H9 (cell line): ENCODE measurements around the gene SLC35B2. TPM values are rescaled to one million over a fixed set of nuclear protein-coding genes. Genes with fewer than 3 reads are reported as not detected.
A peak's percentile ranks its signal among the peaks of the same experiment; 100 is the strongest.

Source experiments
- DNase-seq: peaks from one replicate; pipeline ENCODE4 v3.0.0-alpha.2; 2017
- H2AFZ ChIP-seq: one replicate; pipeline ENCODE4 v1.6.1; 2013; ENCODE audit warnings: mild to moderate bottlenecking, low read length, control low read depth, moderate library complexity
- H2AK5ac ChIP-seq: 2 replicates; pipeline ENCODE4 v1.6.1; 2013; ENCODE audit warnings: low read length, control low read depth, mixed read lengths; ENCODE audit not compliant: insufficient read length
- H2BK120ac ChIP-seq: one replicate; pipeline ENCODE4 v1.6.1; 2013; ENCODE audit warnings: low read depth, mild to moderate bottlenecking, low read length, control low read depth, inconsistent platforms; ENCODE audit not compliant: poor library complexity, severe bottlenecking
- H2BK12ac ChIP-seq: 2 replicates; pipeline ENCODE4 v1.6.1; 2013; ENCODE audit warnings: low read length, control low read depth, mixed read lengths, low read depth; ENCODE audit not compliant: insufficient read length
- H2BK15ac ChIP-seq: 2 replicates; pipeline ENCODE4 v1.6.1; 2013; ENCODE audit warnings: low read depth, low read length, control low read depth
- H2BK20ac ChIP-seq: one replicate; pipeline ENCODE4 v1.6.1; 2013; ENCODE audit warnings: low read depth, mild to moderate bottlenecking, low read length, control low read depth, inconsistent platforms; ENCODE audit not compliant: poor library complexity, severe bottlenecking
- H2BK5ac ChIP-seq: 2 replicates; pipeline ENCODE4 v1.6.1; 2013; ENCODE audit warnings: low read length, control low read depth, mixed read lengths; ENCODE audit not compliant: insufficient read length
- H3K14ac ChIP-seq: 2 replicates; pipeline ENCODE4 v1.6.1; 2013; ENCODE audit warnings: low read length, control low read depth; ENCODE audit not compliant: insufficient read depth
- H3K18ac ChIP-seq: 2 replicates; pipeline ENCODE4 v1.6.1; 2013; ENCODE audit warnings: low read depth, mild to moderate bottlenecking, mixed read lengths, low read length, control low read depth; ENCODE audit not compliant: insufficient read length
- H3K23ac ChIP-seq: 2 replicates; pipeline ENCODE4 v1.6.1; 2013; ENCODE audit warnings: low read length, control low read depth, mixed read lengths, low read depth; ENCODE audit not compliant: insufficient read length
- H3K23me2 ChIP-seq: 2 replicates; pipeline ENCODE4 v1.6.1; 2013; ENCODE audit warnings: low read depth, mild to moderate bottlenecking, mixed read lengths, low read length, control low read depth; ENCODE audit not compliant: insufficient read length, poor library complexity, severe bottlenecking
- H3K27ac ChIP-seq: 2 replicates; pipeline ENCODE4 v1.5.1; 2013; ENCODE audit warnings: low read length, control low read depth, mixed read lengths, low read depth; ENCODE audit not compliant: insufficient read length
- H3K27me3 ChIP-seq: 2 replicates; pipeline ENCODE4 v1.6.1; 2013; ENCODE audit warnings: low read length, control low read depth, inconsistent platforms; ENCODE audit not compliant: insufficient read depth
- H3K4ac ChIP-seq: 2 replicates; pipeline ENCODE4 v1.6.1; 2013; ENCODE audit warnings: low read depth, mild to moderate bottlenecking, control low read depth, inconsistent platforms, low read length, moderate library complexity
- H3K4me1 ChIP-seq: 2 replicates; pipeline ENCODE4 v1.6.1; 2013; ENCODE audit warnings: low read length, control low read depth, inconsistent platforms; ENCODE audit not compliant: insufficient read depth
- H3K4me2 ChIP-seq: 2 replicates; pipeline ENCODE4 v1.6.1; 2013; ENCODE audit warnings: low read length, control low read depth, mixed read lengths; ENCODE audit not compliant: insufficient read length, insufficient read depth
- H3K56ac ChIP-seq: 2 replicates; pipeline ENCODE4 v1.6.1; 2013; ENCODE audit warnings: low read depth, mild to moderate bottlenecking, mixed read lengths, low read length, control low read depth; ENCODE audit not compliant: insufficient read length
- H3K79me1 ChIP-seq: 2 replicates; pipeline ENCODE4 v1.6.1; 2013; ENCODE audit warnings: low read depth, mild to moderate bottlenecking, moderate library complexity, low read length, control low read depth, inconsistent platforms; ENCODE audit not compliant: insufficient read depth, poor library complexity, severe bottlenecking
- H3K79me2 ChIP-seq: 2 replicates; pipeline ENCODE4 v1.6.1; 2013; ENCODE audit warnings: low read length, control low read depth, inconsistent platforms; ENCODE audit not compliant: insufficient read depth
- H3K9ac ChIP-seq: 2 replicates; pipeline ENCODE4 v1.6.1; 2013; ENCODE audit warnings: low read length, control low read depth, mixed read lengths; ENCODE audit not compliant: insufficient read length; ENCODE audit errors: extremely low read depth
- H3K9me3 ChIP-seq: one replicate; pipeline ENCODE4 v1.6.1; 2013; ENCODE audit warnings: low read depth, low read length, inconsistent platforms; ENCODE audit not compliant: control insufficient read depth
- H3T11ph ChIP-seq: one replicate; pipeline ENCODE4 v1.6.1; 2013; ENCODE audit warnings: mild to moderate bottlenecking, low read length, control low read depth, inconsistent platforms
- H4K20me1 ChIP-seq: one replicate; pipeline ENCODE4 v1.6.1; 2013; ENCODE audit not compliant: control insufficient read depth, insufficient read length, insufficient read depth
- H4K5ac ChIP-seq: 2 replicates; pipeline ENCODE4 v1.6.1; 2013; ENCODE audit warnings: low read depth, mild to moderate bottlenecking, mixed read lengths, low read length, control low read depth; ENCODE audit not compliant: insufficient read length
- H4K8ac ChIP-seq: replicated peaks from 2 replicates; pipeline ENCODE4 v1.6.1; 2013; ENCODE audit warnings: low read length, control low read depth, mixed read lengths, low read depth; ENCODE audit not compliant: insufficient read length
- H4K91ac ChIP-seq: 2 replicates; pipeline ENCODE4 v1.6.1; 2013; ENCODE audit warnings: low read depth, mild to moderate bottlenecking, moderate library complexity, mixed read lengths, low read length, control low read depth; ENCODE audit not compliant: insufficient read length
- H3K27ac Mint-ChIP-seq, 3 experiments: 2 replicates in 2 of 3; 3 replicates in 1 of 3; pipeline ENCODE4 v1.8.0; 2020 to 2021; ENCODE audit warnings: mixed read lengths in 3 of 3, mild to moderate bottlenecking in 1 of 3, moderate library complexity in 1 of 3
- H3K27me3 Mint-ChIP-seq: 2 replicates; pipeline ENCODE4 v1.8.0; 2021; ENCODE audit warnings: low read depth, mild to moderate bottlenecking, moderate library complexity, mixed read lengths
- H3K36me3 Mint-ChIP-seq, 3 experiments: 2 replicates in 2 of 3; 3 replicates in 1 of 3; pipeline ENCODE4 v1.8.0; 2020 to 2021; ENCODE audit warnings: low read depth in 3 of 3, mixed read lengths in 3 of 3; ENCODE audit not compliant: insufficient read depth in 1 of 3
- H3K4me1 Mint-ChIP-seq, 2 experiments: 2 replicates each; pipeline ENCODE4 v1.8.0; 2020; ENCODE audit warnings: mixed read lengths in 2 of 2
- H3K4me3 Mint-ChIP-seq, 2 experiments: 2 replicates in 1 of 2; 3 replicates in 1 of 2; pipeline ENCODE4 v1.8.0; 2020 to 2021; ENCODE audit warnings: mild to moderate bottlenecking in 2 of 2, mixed read lengths in 2 of 2, moderate library complexity in 1 of 2
- H3K9me3 Mint-ChIP-seq, 2 experiments: 2 replicates in 1 of 2; 3 replicates in 1 of 2; pipeline ENCODE4 v1.8.0; 2020; ENCODE audit warnings: mild to moderate bottlenecking in 2 of 2, mixed read lengths in 2 of 2, moderate library complexity in 1 of 2
- WGBS: extraction: QIAGEN DNeasy Blood & Tissue Kit; methylation state at CpG from one replicate; pipeline ENCODE4 v1.1.7; 2013; ENCODE audit warnings: missing lambda C conversion rate, low lambda C conversion rate, mixed read lengths; ENCODE audit not compliant: insufficient read length; ENCODE audit errors: extremely low coverage; 5-methylcytosine and 5-hydroxymethylcytosine counted together
- total RNA-seq: library from RNA; stranded (reverse); gene quantifications from 2 replicates; pipeline ENCODE4 v1.2.1, GENCODE V29; 2021
- TF ChIP-seq, protein P1 (sequence below): fragments of 200-600 bp; sonication (generic); conservative IDR thresholded peaks from 3 replicates; pipeline ENCODE4 v1.8.0; 2021; ENCODE audit warnings: antibody characterized with exemption, mild to moderate bottlenecking

SLC35B2 gene
- total RNA-seq, 1 experiment from 2014 or later: 34.5 TPM

DNA sequence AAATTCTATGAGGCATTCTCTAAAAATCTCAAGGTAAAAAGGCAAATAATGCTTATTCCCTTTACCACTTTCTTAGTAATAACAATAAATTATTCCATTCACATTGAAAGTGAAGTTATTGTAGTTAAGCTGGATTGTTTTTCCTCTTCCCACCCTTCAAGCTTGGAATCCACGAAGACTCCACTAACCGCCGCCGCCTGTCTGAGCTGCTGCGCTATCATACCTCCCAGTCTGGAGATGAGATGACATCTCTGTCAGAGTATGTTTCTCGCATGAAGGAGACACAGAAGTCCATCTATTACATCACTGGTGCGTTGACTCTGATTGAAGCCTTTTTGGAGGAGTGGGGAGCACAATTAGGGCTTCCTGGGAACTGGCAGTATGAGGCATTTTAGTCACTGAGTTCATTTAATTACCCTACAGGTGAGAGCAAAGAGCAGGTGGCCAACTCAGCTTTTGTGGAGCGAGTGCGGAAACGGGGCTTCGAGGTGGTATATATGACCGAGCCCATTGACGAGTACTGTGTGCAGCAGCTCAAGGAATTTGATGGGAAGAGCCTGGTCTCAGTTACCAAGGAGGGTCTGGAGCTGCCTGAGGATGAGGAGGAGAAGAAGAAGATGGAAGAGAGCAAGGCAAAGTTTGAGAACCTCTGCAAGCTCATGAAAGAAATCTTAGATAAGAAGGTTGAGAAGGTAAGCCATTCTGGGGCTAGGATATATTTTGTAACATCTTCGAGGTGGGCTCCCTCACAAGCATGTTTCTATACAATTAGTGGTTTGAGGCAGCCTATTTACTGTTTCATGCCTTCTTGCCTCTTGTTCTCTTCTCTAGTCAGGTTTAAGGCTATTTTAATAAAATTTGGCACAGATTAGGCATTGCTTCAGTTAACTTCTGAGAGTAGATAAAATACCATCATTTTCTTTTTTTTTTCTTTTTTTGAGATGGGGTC lies 5.5 kb downstream of the SLC35B2 start:
- no peak overlapping the region for H2AFZ ChIP-seq
- WGBS: no CpG with 5 or more reads among the region's 14 CpGs
- H3K4me2 ChIP-seq: no peak overlapping the region
- no peak overlapping the region for H4K8ac ChIP-seq
- Mint-ChIP-seq H3K27me3 (peaks cover 11% of the 10 kb centered on the region), H3K4me3 (peak overlapping the region; percentile 16 to 43; a peak in 4 of 5 replicates), H3K27ac (peak overlapping the region in 2 of 3 experiments; percentile 85 to 93; a peak in 4 of 7 replicates), H3K9me3 (peaks cover 3% of the 10 kb centered on the region in 2 experiments; a peak in 3 of 5 replicates), H3K36me3 (peaks cover 67 to 93% (median 88%) of the 10 kb centered on the region in 3 experiments), H3K4me1 (peaks cover 53 to 55% of the 10 kb centered on the region in 2 experiments)
- no peak overlapping the region for H2AK5ac ChIP-seq
- H3K23me2 ChIP-seq: peaks cover 12% of the 10 kb centered on the region
- H3K23ac ChIP-seq: no peak overlapping the region
- no peaks in the 10 kb centered on the region for H3K79me1 ChIP-seq
- peaks cover 5% of the 10 kb centered on the region; the same call in 1 of the 2 replicates for H3K4me1 ChIP-seq
- no peak overlapping the region for H3K18ac ChIP-seq
- no peaks in the 10 kb centered on the region for H3K27me3 ChIP-seq
- TF ChIP-seq, protein P1, sequence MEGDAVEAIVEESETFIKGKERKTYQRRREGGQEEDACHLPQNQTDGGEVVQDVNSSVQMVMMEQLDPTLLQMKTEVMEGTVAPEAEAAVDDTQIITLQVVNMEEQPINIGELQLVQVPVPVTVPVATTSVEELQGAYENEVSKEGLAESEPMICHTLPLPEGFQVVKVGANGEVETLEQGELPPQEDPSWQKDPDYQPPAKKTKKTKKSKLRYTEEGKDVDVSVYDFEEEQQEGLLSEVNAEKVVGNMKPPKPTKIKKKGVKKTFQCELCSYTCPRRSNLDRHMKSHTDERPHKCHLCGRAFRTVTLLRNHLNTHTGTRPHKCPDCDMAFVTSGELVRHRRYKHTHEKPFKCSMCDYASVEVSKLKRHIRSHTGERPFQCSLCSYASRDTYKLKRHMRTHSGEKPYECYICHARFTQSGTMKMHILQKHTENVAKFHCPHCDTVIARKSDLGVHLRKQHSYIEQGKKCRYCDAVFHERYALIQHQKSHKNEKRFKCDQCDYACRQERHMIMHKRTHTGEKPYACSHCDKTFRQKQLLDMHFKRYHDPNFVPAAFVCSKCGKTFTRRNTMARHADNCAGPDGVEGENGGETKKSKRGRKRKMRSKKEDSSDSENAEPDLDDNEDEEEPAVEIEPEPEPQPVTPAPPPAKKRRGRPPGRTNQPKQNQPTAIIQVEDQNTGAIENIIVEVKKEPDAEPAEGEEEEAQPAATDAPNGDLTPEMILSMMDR: no peak
- no peaks in the 10 kb centered on the region for H4K20me1 ChIP-seq
- H3K9ac ChIP-seq: no peak overlapping the region
- no peak overlapping the region for H3K14ac ChIP-seq
- H3T11ph ChIP-seq: no peak overlapping the region
- H3K56ac ChIP-seq: no peak overlapping the region
- H4K5ac ChIP-seq: no peak overlapping the region
- H3K79me2 ChIP-seq: peaks cover 27% of the 10 kb centered on the region
- no peaks in the 10 kb centered on the region for H3K9me3 ChIP-seq
- no peak overlapping the region for H3K4ac ChIP-seq
- no peak overlapping the region for H2BK5ac ChIP-seq
- H4K91ac ChIP-seq: no peak overlapping the region
- no peak overlapping the region for H3K27ac ChIP-seq
- H2BK20ac ChIP-seq: no peak overlapping the region
- no peak overlapping the region for H2BK12ac ChIP-seq
- no peak overlapping the region for H2BK15ac ChIP-seq
- no peak for DNase-seq
- no peak overlapping the region for H2BK120ac ChIP-seq
